Measurements from ENCODE around the gene SRP14.

- TF ChIP-seq CTCF (IDR thresholded peaks at IDR 0.05) (no peak), POLR2A (IDR thresholded peaks at IDR 0.05) (no peak)
Measured at GRCh38 chr15:40054605-40054854, 15.5 kb upstream of the SRP14 start.

Measured in adrenal gland (tissue), 5 donors.